CD4-positive, alpha-beta memory T cell (primary cell): ENCODE data around the gene CD8B. TPM values are rescaled to one million over a fixed set of nuclear protein-coding genes. Genes with fewer than 3 reads are reported as not detected.
A peak's percentile ranks its signal among the peaks of the same experiment; 100 is the strongest.

Experiments used
- CTCF ChIA-PET: fragments of 350-600 bp; sonication (Branson Sonifier 250); formaldehyde crosslinking; loops from one replicate; lab custom pipeline; 2021; ENCODE audit warnings: inconsistent platforms; ENCODE audit not compliant: partially characterized antibody; lab: Charles Lee
- POLR2A ChIA-PET: fragments of 350-600 bp; sonication (Branson Sonifier 250); formaldehyde crosslinking; loops from one replicate; lab custom pipeline; 2021; ENCODE audit not compliant: partially characterized antibody; lab: Charles Lee
- DNase-seq, 5 donors: peaks; one replicate each; pipeline versions ENCODE4 v3.0.0 to v3.0.0-alpha.2; 2020 to 2022; ENCODE audit warnings: mixed read lengths in 1 of 5
- H3K27ac ChIP-seq: one replicate; pipeline ENCODE4 v1.7.0; 2013; ENCODE audit warnings: low read depth, low read length
- H3K27me3 ChIP-seq: 2 replicates; pipeline ENCODE4 v1.7.0; 2013; ENCODE audit warnings: mild to moderate bottlenecking, low read length, moderate library complexity; ENCODE audit not compliant: insufficient read depth
- H3K36me3 ChIP-seq: 2 replicates; pipeline ENCODE4 v1.7.0; 2013; ENCODE audit warnings: mild to moderate bottlenecking, low read length, moderate library complexity; ENCODE audit not compliant: insufficient read depth
- H3K4me1 ChIP-seq: 2 replicates; pipeline ENCODE4 v1.7.0; 2013; ENCODE audit warnings: mild to moderate bottlenecking, low read length, moderate library complexity; ENCODE audit not compliant: insufficient read depth
- H3K4me3 ChIP-seq, 2 donors: one replicate each; pipeline ENCODE4 v1.7.0; 2013; ENCODE audit warnings: low read length in 2 of 2, mild to moderate bottlenecking in 1 of 2
- H3K9me3 ChIP-seq, 2 donors: one replicate each; pipeline ENCODE4 v1.7.0; 2013; ENCODE audit warnings: low read length in 2 of 2, control low read depth in 1 of 2; ENCODE audit not compliant: control insufficient read depth in 1 of 2
- H3K27ac Mint-ChIP-seq, 7 donors: one replicate each; pipeline ENCODE4 v1.8.0; 2020 to 2021; ENCODE audit warnings: mixed read lengths in 7 of 7, mild to moderate bottlenecking in 6 of 7, inconsistent platforms in 3 of 7, moderate library complexity in 3 of 7
- H3K27me3 Mint-ChIP-seq, 2 donors: one replicate each; pipeline ENCODE4 v1.8.0; 2020 to 2021; ENCODE audit warnings: mixed read lengths in 2 of 2
- H3K36me3 Mint-ChIP-seq, 2 donors: one replicate each; pipeline ENCODE4 v1.8.0; 2020 to 2021; ENCODE audit warnings: mixed read lengths in 2 of 2, inconsistent platforms in 1 of 2, mild to moderate bottlenecking in 1 of 2
- H3K4me1 Mint-ChIP-seq, 4 donors: one replicate each; pipeline ENCODE4 v1.8.0; 2020 to 2021; ENCODE audit warnings: mixed read lengths in 4 of 4, mild to moderate bottlenecking in 1 of 4
- H3K4me3 Mint-ChIP-seq, 8 donors: one replicate each; pipeline ENCODE4 v1.8.0; 2020 to 2021; ENCODE audit warnings: mixed read lengths in 8 of 8, mild to moderate bottlenecking in 7 of 8, moderate library complexity in 6 of 8, inconsistent platforms in 3 of 8
- H3K9me3 Mint-ChIP-seq, 8 donors: one replicate each; pipeline ENCODE4 v1.8.0; 2020 to 2021; ENCODE audit warnings: mixed read lengths in 8 of 8, mild to moderate bottlenecking in 5 of 8, inconsistent platforms in 3 of 8, moderate library complexity in 1 of 8
- intact Hi-C: fragments of 100-400 bp; cut with micrococcal nuclease; formaldehyde crosslinking; loops from one replicate; pipeline ENCODE4 v1.15.1; 2023
- polyA plus RNA-seq, 2 donors: library from polyadenylated mRNA; unstranded; fragments of 300-500 nt; fragmentation: Illumina TruSeq; gene quantifications; one replicate each; pipeline ENCODE4 v1.2.3, GENCODE V29; 2021
- total RNA-seq, 2 experiments: library from RNA; stranded (reverse); gene quantifications; one replicate each; pipeline ENCODE4 v1.2.3, GENCODE V29; 2021

CD8B gene
- total and polyA plus RNA-seq, 4 experiments from 2014 or later = 0.22 to 1.1 (median 0.59) TPM

GRCh38 chr2:86808315-86809161, 53.1 kb downstream of the CD8B start:
- H3K36me3 Mint-ChIP-seq = no peaks in the 10 kb centered on the region
- POLR2A ChIA-PET = interaction anchor here (1.5 kb wide), 1 partner anchor 17 kb away, joined by 4 read pairs; no protein-coding TSS in a partner anchor
- H3K36me3 ChIP-seq = no peaks in the 10 kb centered on the region
- peak overlapping the region in 4 of 7 donors; percentile 13 to 58 (median 26) for H3K27ac Mint-ChIP-seq
- peaks cover 27% of the 10 kb centered on the region for H3K4me1 ChIP-seq
- no peak overlapping the region for H3K27ac ChIP-seq
- H3K4me1 Mint-ChIP-seq = peaks cover 15 to 26% (median 18%) of the 10 kb centered on the region in 4 donors
- no peaks in the 10 kb centered on the region for H3K9me3 Mint-ChIP-seq
- peak overlapping the region; percentile 34 to 46 for H3K4me3 ChIP-seq
- intact Hi-C loops = no loop called here
- no peaks in the 10 kb centered on the region for H3K9me3 ChIP-seq
- H3K4me3 Mint-ChIP-seq = peak overlapping the region; percentile 81 to 99 (median 88)
- peak; percentile 86 to 88 (median 87) for DNase-seq
- peaks cover 16% of the 10 kb centered on the region for H3K27me3 ChIP-seq
- CTCF ChIA-PET = interaction anchor here (0.7 to 2.2 kb wide), 6 partner anchors 14 to 1705 kb away, joined by 3 to 8 read pairs (median 3); no protein-coding TSS in a partner anchor
- peaks cover 27 to 39% of the 10 kb centered on the region in 2 donors for H3K27me3 Mint-ChIP-seq

GRCh38 chr2:86807468-86808275, 54.0 kb downstream of the CD8B start:
- H3K27ac Mint-ChIP-seq = peak overlapping the region in 5 of 7 donors; percentile 16 to 93 (median 61)
- H3K9me3 ChIP-seq = no peaks in the 10 kb centered on the region
- peak overlapping the region; percentile 81 to 99 (median 88) for H3K4me3 Mint-ChIP-seq
- no peaks in the 10 kb centered on the region for H3K36me3 ChIP-seq
- no peak overlapping the region for H3K27ac ChIP-seq
- no peak for DNase-seq
- H3K4me1 Mint-ChIP-seq = peaks cover 15 to 26% (median 18%) of the 10 kb centered on the region in 4 donors
- H3K4me1 ChIP-seq = peaks cover 27% of the 10 kb centered on the region
- no peaks in the 10 kb centered on the region for H3K36me3 Mint-ChIP-seq
- peaks cover 16% of the 10 kb centered on the region for H3K27me3 ChIP-seq
- intact Hi-C loops = no loop called here
- H3K9me3 Mint-ChIP-seq = no peaks in the 10 kb centered on the region
- peaks cover 24 to 34% of the 10 kb centered on the region in 2 donors for H3K27me3 Mint-ChIP-seq
- ChIA-PET CTCF (interaction anchor here (0.9 to 2.2 kb wide), 7 partner anchors 10 to 1252 kb away, joined by 3 to 8 read pairs (median 4); no protein-coding TSS in a partner anchor), POLR2A (interaction anchor here (1.5 kb wide), 1 partner anchor 16 kb away, joined by 4 read pairs; no protein-coding TSS in a partner anchor)
- peak overlapping the region; percentile 34 to 46 for H3K4me3 ChIP-seq

- no peaks in the 10 kb centered on the region for H3K9me3 Mint-ChIP-seq
- peaks cover 16% of the 10 kb centered on the region for H3K27me3 ChIP-seq
- peak overlapping the region in 1 of 2 donors; percentile 46 for H3K4me3 ChIP-seq
- H3K36me3 Mint-ChIP-seq = no peaks in the 10 kb centered on the region
- peak overlapping the region in 3 of 7 donors; percentile 2 to 93 (median 61) for H3K27ac Mint-ChIP-seq
- H3K27ac ChIP-seq = no peak overlapping the region
- H3K4me1 ChIP-seq = peaks cover 27% of the 10 kb centered on the region
- H3K4me1 Mint-ChIP-seq = peaks cover 15 to 26% (median 18%) of the 10 kb centered on the region in 4 donors
- no peaks in the 10 kb centered on the region for H3K9me3 ChIP-seq
- peak overlapping the region; percentile 81 to 99 (median 88) for H3K4me3 Mint-ChIP-seq
- ChIA-PET POLR2A (interaction anchor here (1.5 kb wide), 1 partner anchor 15 kb away, joined by 4 read pairs; no protein-coding TSS in a partner anchor), CTCF (interaction anchor here (0.7 to 1.9 kb wide), 6 partner anchors 9 to 1253 kb away, joined by 3 to 7 read pairs (median 4); no protein-coding TSS in a partner anchor)
- intact Hi-C loops = no loop called here
- DNase-seq = no peak
- H3K27me3 Mint-ChIP-seq = peaks cover 22 to 29% of the 10 kb centered on the region in 2 donors
- no peaks in the 10 kb centered on the region for H3K36me3 ChIP-seq
Measured at GRCh38 chr2:86807133-86807467, 54.6 kb downstream of the CD8B start.

GRCh38 chr2:86806059-86806857, 55.4 kb downstream of the CD8B start:
- Mint-ChIP-seq H3K9me3 (no peaks in the 10 kb centered on the region), H3K27ac (no peak overlapping the region), H3K4me1 (peaks cover 15 to 26% (median 18%) of the 10 kb centered on the region in 4 donors), H3K4me3 (peak overlapping the region in 1 of 8 donors; percentile 29), H3K27me3 (peaks cover 18 to 22% of the 10 kb centered on the region in 2 donors), H3K36me3 (no peaks in the 10 kb centered on the region)
- intact Hi-C loops = no loop called here
- Histone ChIP-seq H3K9me3 (no peaks in the 10 kb centered on the region), H3K4me3 (no peak overlapping the region), H3K27ac (no peak overlapping the region), H3K4me1 (peaks cover 27% of the 10 kb centered on the region), H3K27me3 (peaks cover 14% of the 10 kb centered on the region), H3K36me3 (no peaks in the 10 kb centered on the region)
- no peak for DNase-seq
- POLR2A ChIA-PET = no interaction called here
- CTCF ChIA-PET = interaction anchor here (0.7 to 1.9 kb wide), 3 partner anchors 8 to 42 kb away, joined by 3 to 7 read pairs (median 3); no protein-coding TSS in a partner anchor

GRCh38 chr2:86800856-86801567, 60.7 kb downstream of the CD8B start:
- Histone ChIP-seq H3K9me3 (peaks cover 0 to 11% of the 10 kb centered on the region in 2 donors), H3K36me3 (no peaks in the 10 kb centered on the region), H3K4me1 (no peaks in the 10 kb centered on the region), H3K27me3 (no peaks in the 10 kb centered on the region), H3K4me3 (no peak overlapping the region), H3K27ac (no peak overlapping the region)
- Mint-ChIP-seq H3K27me3 (peaks cover 4 to 12% of the 10 kb centered on the region in 2 donors), H3K36me3 (peaks cover 4 to 13% of the 10 kb centered on the region in 2 donors), H3K4me3 (no peak overlapping the region), H3K27ac (no peak overlapping the region), H3K4me1 (no peaks in the 10 kb centered on the region), H3K9me3 (peaks cover 3 to 26% (median 23%) of the 10 kb centered on the region in 8 donors)
- no peak for DNase-seq
- ChIA-PET CTCF (no interaction called here), POLR2A (no interaction called here)
- intact Hi-C loops = no loop called here

- Histone ChIP-seq H3K27me3 (peaks cover 29% of the 10 kb centered on the region), H3K27ac (no peak overlapping the region), H3K4me3 (no peak overlapping the region), H3K36me3 (no peaks in the 10 kb centered on the region), H3K9me3 (peaks cover 0 to 11% of the 10 kb centered on the region in 2 donors), H3K4me1 (peaks cover 17% of the 10 kb centered on the region)
- Mint-ChIP-seq H3K27me3 (peaks cover 47 to 57% of the 10 kb centered on the region in 2 donors), H3K27ac (no peak overlapping the region), H3K4me1 (peaks cover 12 to 25% (median 19%) of the 10 kb centered on the region in 4 donors), H3K4me3 (peak overlapping the region in 1 of 8 donors; percentile 11), H3K36me3 (peaks cover 7 to 26% of the 10 kb centered on the region in 2 donors), H3K9me3 (peaks cover 7 to 43% (median 35%) of the 10 kb centered on the region in 8 donors)
- no peak for DNase-seq
- ChIA-PET POLR2A (no interaction called here), CTCF (interaction anchor here (0.6 to 1.1 kb wide), 2 partner anchors 14 to 426 kb away, joined by 3 read pairs; no protein-coding TSS in a partner anchor)
- intact Hi-C loops = no loop called here
Measured at GRCh38 chr2:86794861-86795260, 66.8 kb downstream of the CD8B start.
